Neural progenitor cell (in vitro differentiated cells): ENCODE data around the gene HLF. TPM values are rescaled to one million over a fixed set of nuclear protein-coding genes. Genes with fewer than 3 reads are reported as not detected.

Experiments used
- DNase-seq: peaks from one replicate; pipeline ENCODE4 v3.0.0-alpha.2; 2016; ENCODE audit warnings: low spot score
- H2AFZ ChIP-seq: fragments of 200-600 bp; sonication (generic); replicated peaks from 2 replicates; pipeline ENCODE4 v1.6.1; 2016; ENCODE audit warnings: antibody characterized with exemption
- H3F3A ChIP-seq: fragments of 200-600 bp; sonication (generic); 2 replicates; pipeline ENCODE4 v1.6.1; 2016; ENCODE audit warnings: antibody characterized with exemption, low read depth
- H3K27ac ChIP-seq: fragments of 200-600 bp; sonication (generic); 2 replicates; pipeline ENCODE4 v1.5.1; 2016; ENCODE audit warnings: mild to moderate bottlenecking
- H3K27me3 ChIP-seq: fragments of 200-600 bp; sonication (generic); 2 replicates; pipeline ENCODE4 v1.6.1; 2016; ENCODE audit warnings: mild to moderate bottlenecking, moderate library complexity
- H3K36me3 ChIP-seq: fragments of 200-600 bp; sonication (generic); 2 replicates; pipeline ENCODE4 v1.5.1; 2016
- H3K4me1 ChIP-seq: fragments of 200-600 bp; sonication (generic); 2 replicates; pipeline ENCODE4 v1.6.1; 2016; ENCODE audit warnings: mixed run types
- H3K4me2 ChIP-seq: fragments of 200-600 bp; sonication (generic); 2 replicates; pipeline ENCODE4 v1.6.1; 2016
- H3K4me3 ChIP-seq: fragments of 200-600 bp; sonication (generic); 2 replicates; pipeline ENCODE4 v1.5.1; 2016
- H3K79me2 ChIP-seq: fragments of 200-600 bp; sonication (generic); 2 replicates; pipeline ENCODE4 v1.6.1; 2016; ENCODE audit warnings: low read depth
- H3K9ac ChIP-seq: fragments of 200-600 bp; sonication (generic); 2 replicates; pipeline ENCODE4 v1.6.1; 2016
- H3K9me3 ChIP-seq: fragments of 200-600 bp; sonication (generic); 2 replicates; pipeline ENCODE4 v1.5.1; 2016; ENCODE audit warnings: low read depth
- H4K20me1 ChIP-seq: fragments of 200-600 bp; sonication (generic); 2 replicates; pipeline ENCODE4 v1.6.1; 2016; ENCODE audit warnings: low read depth
- H3K27ac Mint-ChIP-seq: 3 replicates; pipeline ENCODE4 v1.8.0; 2021; ENCODE audit warnings: mixed read lengths
- H3K27me3 Mint-ChIP-seq: 2 replicates; pipeline ENCODE4 v1.8.0; 2022; ENCODE audit warnings: low read depth, mild to moderate bottlenecking, inconsistent platforms, moderate library complexity, mixed read lengths; ENCODE audit not compliant: insufficient read depth
- H3K36me3 Mint-ChIP-seq: 3 replicates; pipeline ENCODE4 v1.8.0; 2021; ENCODE audit warnings: mixed read lengths
- H3K4me1 Mint-ChIP-seq: 3 replicates; pipeline ENCODE4 v1.8.0; 2021; ENCODE audit warnings: mixed read lengths
- H3K4me3 Mint-ChIP-seq: 3 replicates; pipeline ENCODE4 v1.8.0; 2021; ENCODE audit warnings: mild to moderate bottlenecking, moderate library complexity, mixed read lengths
- H3K9me3 Mint-ChIP-seq: 3 replicates; pipeline ENCODE4 v1.8.0; 2020; ENCODE audit warnings: mixed read lengths
- CTCF ChIP-seq: fragments of 200-600 bp; sonication (generic); IDR thresholded peaks from 2 replicates; pipeline ENCODE4 v1.5.1; 2017; ENCODE audit warnings: antibody characterized with exemption, mild to moderate bottlenecking
- EZH2 ChIP-seq: fragments of 200-600 bp; sonication (generic); IDR thresholded peaks from 2 replicates; pipeline ENCODE4 v1.6.1; 2017; ENCODE audit warnings: antibody characterized with exemption, mild to moderate bottlenecking, moderate library complexity
- EZH2phosphoT487 ChIP-seq: fragments of 200-600 bp; sonication (generic); IDR thresholded peaks from 2 replicates; pipeline ENCODE4 v1.6.1; 2017; ENCODE audit warnings: antibody characterized with exemption
- total RNA-seq: library from RNA; depleted of rRNA; stranded (reverse); fragments of >200 nt; gene quantifications from 2 replicates; pipeline ENCODE4 v1.2.3, GENCODE V29; 2015; ENCODE audit warnings: low replicate concordance

Gene HLF
- total RNA-seq, 1 donor from 2014 or later: 0.11 TPM

- H3K9ac ChIP-seq: no peak overlapping the region
- Mint-ChIP-seq H3K4me1 (no peaks in the 10 kb centered on the region), H3K36me3 (no peaks in the 10 kb centered on the region), H3K27me3 (no peaks in the 10 kb centered on the region), H3K27ac (no peak overlapping the region), H3K4me3 (no peak overlapping the region), H3K9me3 (no peaks in the 10 kb centered on the region)
- H3K27me3 ChIP-seq: peaks cover 4% of the 10 kb centered on the region
- no peak overlapping the region for H2AFZ ChIP-seq
- H3F3A ChIP-seq: no peaks in the 10 kb centered on the region
- no peaks in the 10 kb centered on the region for H3K4me1 ChIP-seq
- no peaks in the 10 kb centered on the region for H3K9me3 ChIP-seq
- DNase-seq: no peak
- H3K4me3 ChIP-seq: no peak overlapping the region
- H4K20me1 ChIP-seq: no peaks in the 10 kb centered on the region
- no peaks in the 10 kb centered on the region for H3K36me3 ChIP-seq
- H3K27ac ChIP-seq: no peak overlapping the region
- TF ChIP-seq EZH2phosphoT487: no peak
- no peak for TF ChIP-seq CTCF
- TF ChIP-seq EZH2: no peak
- H3K79me2 ChIP-seq: no peaks in the 10 kb centered on the region
- no peak overlapping the region for H3K4me2 ChIP-seq
Observed at GRCh38 chr17:55274355-55275255, 9.8 kb downstream of the HLF start.

GRCh38 chr17:55275894-55276804 is 11.4 kb downstream of the HLF start:
- Mint-ChIP-seq H3K27me3 (no peaks in the 10 kb centered on the region), H3K9me3 (no peaks in the 10 kb centered on the region), H3K36me3 (no peaks in the 10 kb centered on the region), H3K4me1 (no peaks in the 10 kb centered on the region), H3K27ac (no peak overlapping the region), H3K4me3 (no peak overlapping the region)
- Histone ChIP-seq H2AFZ (no peak overlapping the region), H3K27me3 (no peaks in the 10 kb centered on the region), H3K27ac (no peak overlapping the region), H3K4me1 (no peaks in the 10 kb centered on the region), H3K36me3 (no peaks in the 10 kb centered on the region), H3K79me2 (no peaks in the 10 kb centered on the region), H4K20me1 (no peaks in the 10 kb centered on the region), H3F3A (no peaks in the 10 kb centered on the region), H3K4me2 (no peak overlapping the region), H3K4me3 (no peak overlapping the region), H3K9me3 (no peaks in the 10 kb centered on the region), H3K9ac (no peak overlapping the region)
- no peak for DNase-seq
- no peak for TF ChIP-seq EZH2
- TF ChIP-seq CTCF: no peak

- Mint-ChIP-seq H3K27me3 (peaks cover 3% of the 10 kb centered on the region), H3K9me3 (no peaks in the 10 kb centered on the region), H3K36me3 (no peaks in the 10 kb centered on the region), H3K4me1 (no peaks in the 10 kb centered on the region), H3K27ac (no peak overlapping the region), H3K4me3 (no peak overlapping the region)
- H3K79me2 ChIP-seq: no peaks in the 10 kb centered on the region
- H2AFZ ChIP-seq: no peak overlapping the region
- no peak overlapping the region for H3K9ac ChIP-seq
- no peak overlapping the region for H3K4me2 ChIP-seq
- no peaks in the 10 kb centered on the region for H3K36me3 ChIP-seq
- TF ChIP-seq EZH2 (no peak), EZH2phosphoT487 (no peak), CTCF (no peak)
- H4K20me1 ChIP-seq: no peaks in the 10 kb centered on the region
- no peaks in the 10 kb centered on the region for H3K4me1 ChIP-seq
- no peak overlapping the region for H3K4me3 ChIP-seq
- no peaks in the 10 kb centered on the region for H3K27me3 ChIP-seq
- no peak overlapping the region for H3K27ac ChIP-seq
- no peak for DNase-seq
- no peaks in the 10 kb centered on the region for H3F3A ChIP-seq
- H3K9me3 ChIP-seq: no peaks in the 10 kb centered on the region
Observed at GRCh38 chr17:55278173-55278961, 13.6 kb downstream of the HLF start.
